Adrenal gland (tissue), 12 donors: ENCODE measurements around the gene PRR16. TPM values are rescaled to one million over a fixed set of nuclear protein-coding genes. Genes with fewer than 3 reads are reported as not detected.

Experiments
- DNase-seq, 7 donors: peaks; one replicate each; pipeline ENCODE4 v3.0.0-alpha.2; 2019 to 2020
- H3K27ac ChIP-seq, 5 donors: fragments of 200-600 bp; sonication (generic) in 4 of 5; 1 replicate in 3 of 5; 2 replicates in 2 of 5; pipeline versions ENCODE4 v1.5.1 to v1.8.0; 2016 to 2020; ENCODE audit warnings: mild to moderate bottlenecking in 1 of 5
- H3K27me3 ChIP-seq: fragments of 200-600 bp; 2 replicates; pipeline ENCODE4 v1.8.0; 2021
- H3K36me3 ChIP-seq, 2 donors: fragments of 200-600 bp; replicated peaks in 1 of 2; 1 replicate in 1 of 2; 2 replicates in 1 of 2; pipeline versions ENCODE4 v1.5.1 to v1.8.0; 2018 to 2022
- H3K4me1 ChIP-seq, 2 donors: fragments of 200-600 bp; replicated peaks in 1 of 2; 1 replicate in 1 of 2; 2 replicates in 1 of 2; pipeline versions ENCODE4 v1.5.1 to v1.8.0; 2018 to 2021
- H3K4me3 ChIP-seq, 4 donors: fragments of 200-600 bp; sonication (generic) in 3 of 4; one replicate each; pipeline ENCODE4 v1.5.1; 2016 to 2018
- H3K9me3 ChIP-seq, 3 donors: fragments of 200-600 bp; sonication (generic) in 1 of 3; replicated peaks in 1 of 3; 1 replicate in 2 of 3; 2 replicates in 1 of 3; pipeline versions ENCODE4 v1.5.1 to v1.8.0; 2016 to 2021
- POLR2A ChIP-seq, 2 donors: fragments of 450-650 bp; IDR thresholded peaks; one replicate each; pipeline ENCODE4 v1.6.1; 2017; ENCODE audit warnings: antibody characterized with exemption in 2 of 2, mild to moderate bottlenecking in 2 of 2, moderate library complexity in 1 of 2
- WGBS, 4 donors: extraction: QIAGEN DNeasy Blood & Tissue Kit in 2 of 4; methylation state at CpG; one replicate each; pipeline versions ENCODE4 v1.1.5 to v1.1.7; 2013 to 2017; 5-methylcytosine and 5-hydroxymethylcytosine counted together
- intact Hi-C, 2 donors: fragments of 100-400 bp; cut with DNase I; formaldehyde crosslinking; loops; one replicate each; pipeline versions ENCODE4 v1.14.1 to v1.15.0; 2022 to 2023
- polyA plus RNA-seq, 3 donors: library from polyadenylated mRNA; stranded (reverse); fragments of 200-250 nt in 2 of 3; fragments of 350-450 nt in 1 of 3; fragmentation: Illumina TruSeq in 1 of 3; extraction: RNeasy Lipid Tissue Mini Kit (QIAGEN cat#74804) in 1 of 3; gene quantifications; one replicate each; pipeline ENCODE4 v1.2.3, GENCODE V29; 2013 to 2014
- total RNA-seq, 9 donors: library from RNA; depleted of rRNA in 4 of 9; stranded (reverse); fragments of >200 nt in 4 of 9; fragments of 120-200 nt in 1 of 9; fragmentation: NEBNext Ultra II Directional in 1 of 9; extraction: Animal tissue kit (Norgen Biotek cat#: 25700) in 1 of 9; gene quantifications; one replicate each; pipeline versions ENCODE4 v1.1.0 to v1.2.4, GENCODE V29; 2013 to 2023
- TF ChIP-seq, protein P1 (sequence below), 6 experiments: fragments of 450-650 bp in 4 of 6; fragments of 200-600 bp in 2 of 6; sonication (generic) in 1 of 6; IDR thresholded peaks; 1 replicate in 5 of 6; 2 replicates in 1 of 6; pipeline versions ENCODE4 v1.5.1 to v1.8.0; 2016 to 2021; ENCODE audit warnings: antibody characterized with exemption in 6 of 6, mild to moderate bottlenecking in 2 of 6, moderate library complexity in 1 of 6
- donor health status: healthy with polysubstance abuse.
- donor health status: Bipolar disorder and iron deficiency.
- donor health status: DM: yes; HTN: yes; CAD: no.
- donor health status: DM: no; HTN: no; CAD: no.
- donor health status: DM: no; HTN: no; CAD: no.
- donor health status: DM: yes; HTN: yes; CAD: no.

Gene PRR16
- total and polyA plus RNA-seq, 12 donors, result 0.17 to 22.6 (median 3.0) TPM

DNA sequence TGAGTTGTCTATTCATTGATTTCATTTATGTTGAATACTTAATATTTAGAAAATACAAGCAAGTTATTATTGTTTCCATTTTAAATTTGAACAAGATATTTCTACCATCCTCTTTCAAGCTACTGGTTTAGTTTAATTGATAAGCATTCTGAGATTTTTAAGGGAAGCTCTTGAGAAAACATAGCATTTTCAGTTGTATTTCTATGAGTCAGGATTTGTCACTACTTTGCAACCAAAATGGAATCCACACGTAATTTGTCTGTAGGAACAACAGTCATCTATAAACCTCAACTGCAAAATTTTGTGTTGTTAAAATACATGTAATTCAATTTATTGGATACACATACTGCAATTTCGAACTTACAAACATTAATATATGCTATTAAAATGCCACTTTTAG lies 74.0 kb downstream of the PRR16 start:
- Histone ChIP-seq H3K9me3 (no peaks in the 10 kb centered on the region), H3K4me3 (no peak overlapping the region), H3K27me3 (no peaks in the 10 kb centered on the region), H3K4me1 (no peaks in the 10 kb centered on the region), H3K36me3 (no peaks in the 10 kb centered on the region), H3K27ac (no peak overlapping the region)
- intact Hi-C loops, result no loop called here
- WGBS, 4 donors, result 59 to 70% (median 64%) methylated on average over 2 of the region's 2 CpGs
- TF ChIP-seq, protein P1, sequence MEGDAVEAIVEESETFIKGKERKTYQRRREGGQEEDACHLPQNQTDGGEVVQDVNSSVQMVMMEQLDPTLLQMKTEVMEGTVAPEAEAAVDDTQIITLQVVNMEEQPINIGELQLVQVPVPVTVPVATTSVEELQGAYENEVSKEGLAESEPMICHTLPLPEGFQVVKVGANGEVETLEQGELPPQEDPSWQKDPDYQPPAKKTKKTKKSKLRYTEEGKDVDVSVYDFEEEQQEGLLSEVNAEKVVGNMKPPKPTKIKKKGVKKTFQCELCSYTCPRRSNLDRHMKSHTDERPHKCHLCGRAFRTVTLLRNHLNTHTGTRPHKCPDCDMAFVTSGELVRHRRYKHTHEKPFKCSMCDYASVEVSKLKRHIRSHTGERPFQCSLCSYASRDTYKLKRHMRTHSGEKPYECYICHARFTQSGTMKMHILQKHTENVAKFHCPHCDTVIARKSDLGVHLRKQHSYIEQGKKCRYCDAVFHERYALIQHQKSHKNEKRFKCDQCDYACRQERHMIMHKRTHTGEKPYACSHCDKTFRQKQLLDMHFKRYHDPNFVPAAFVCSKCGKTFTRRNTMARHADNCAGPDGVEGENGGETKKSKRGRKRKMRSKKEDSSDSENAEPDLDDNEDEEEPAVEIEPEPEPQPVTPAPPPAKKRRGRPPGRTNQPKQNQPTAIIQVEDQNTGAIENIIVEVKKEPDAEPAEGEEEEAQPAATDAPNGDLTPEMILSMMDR (IDR thresholded peaks at IDR 0.05), result no peak
- TF ChIP-seq POLR2A (IDR thresholded peaks at IDR 0.05), result no peak
- DNase-seq, result no peak

DNA sequence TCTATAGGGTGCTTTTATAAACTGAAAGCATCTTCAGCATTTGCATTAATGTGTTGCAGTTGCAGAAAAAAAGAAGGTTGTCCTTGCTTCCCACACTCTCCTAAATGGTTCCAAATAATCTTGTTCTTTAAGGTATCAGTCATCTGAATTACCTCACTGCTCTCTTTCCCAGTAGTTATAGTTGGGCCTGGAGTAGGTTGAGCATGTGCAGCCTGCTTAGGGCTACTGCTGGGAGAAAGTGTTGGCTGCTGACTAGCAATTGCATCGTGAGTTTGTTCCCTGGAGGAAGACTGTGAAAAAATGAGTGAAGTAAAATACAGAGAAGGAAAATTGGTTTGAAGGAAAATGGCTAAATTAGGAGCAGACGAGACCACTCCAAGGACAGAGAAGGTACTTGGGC lies 74.5 kb downstream of the PRR16 start:
- no peaks in the 10 kb centered on the region for H3K27me3 ChIP-seq
- H3K27ac ChIP-seq, result no peak overlapping the region
- H3K4me1 ChIP-seq, result no peaks in the 10 kb centered on the region
- no peak overlapping the region for H3K4me3 ChIP-seq
- TF ChIP-seq, protein P1 (IDR thresholded peaks at IDR 0.05), result no peak
- TF ChIP-seq POLR2A (IDR thresholded peaks at IDR 0.05), result no peak
- no peaks in the 10 kb centered on the region for H3K9me3 ChIP-seq
- DNase-seq, result no peak
- 45 to 70% (median 55%) methylated on average over 2 of the region's 2 CpGs for WGBS, 4 donors
- intact Hi-C loops, result no loop called here
- no peaks in the 10 kb centered on the region for H3K36me3 ChIP-seq

DNA sequence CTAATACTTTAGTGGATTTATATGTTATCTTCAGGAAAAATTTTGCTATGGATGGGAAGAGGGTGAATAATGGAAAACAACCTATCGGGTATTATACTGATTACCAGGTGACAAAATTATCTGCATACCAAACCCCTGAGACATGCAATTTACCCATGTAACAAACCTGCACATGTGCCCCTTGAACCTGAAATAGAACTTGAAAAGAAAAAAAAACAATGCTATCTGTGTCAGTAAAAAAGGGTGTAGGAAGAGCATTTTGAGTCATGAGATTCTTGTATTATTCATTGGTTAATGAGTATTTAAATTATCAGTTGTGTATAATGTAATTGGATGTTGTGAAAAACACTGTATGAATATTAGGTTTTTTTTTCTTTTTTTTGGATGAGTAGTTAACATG lies 75.4 kb downstream of the PRR16 start:
- 90 to 98% (median 92%) methylated on average over 1 of the region's 1 CpG for WGBS, 4 donors
- TF ChIP-seq, protein P1 (IDR thresholded peaks at IDR 0.05), result no peak
- no peak for TF ChIP-seq POLR2A (IDR thresholded peaks at IDR 0.05)
- no peak for DNase-seq
- Histone ChIP-seq H3K4me3 (no peak overlapping the region), H3K36me3 (no peaks in the 10 kb centered on the region), H3K27me3 (no peaks in the 10 kb centered on the region), H3K27ac (no peak overlapping the region), H3K9me3 (no peaks in the 10 kb centered on the region), H3K4me1 (no peaks in the 10 kb centered on the region)
- intact Hi-C loops, result no loop called here

DNA sequence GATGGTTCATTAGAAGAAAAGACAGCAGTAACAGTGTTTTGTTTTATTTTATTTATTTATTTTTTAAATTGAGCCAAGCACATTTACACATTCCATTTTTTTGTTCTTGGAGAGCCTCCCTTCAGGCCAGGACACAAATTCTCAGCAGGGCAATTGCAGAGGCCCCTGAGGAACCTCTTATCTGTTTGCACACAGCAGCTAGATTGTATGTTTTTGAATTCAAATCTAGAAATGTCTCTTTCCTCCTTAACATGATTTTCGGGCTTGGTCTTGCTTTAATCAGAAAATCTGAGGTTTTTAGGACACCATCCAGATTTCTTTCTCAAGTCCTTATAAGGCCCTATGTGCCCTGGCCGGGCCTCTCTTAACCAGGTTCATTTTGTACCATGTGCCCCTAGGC lies 76.0 kb downstream of the PRR16 start:
- DNase-seq, result no peak
- 69 to 82% (median 73%) methylated on average over 2 of the region's 2 CpGs for WGBS, 4 donors
- Histone ChIP-seq H3K36me3 (no peaks in the 10 kb centered on the region), H3K9me3 (no peaks in the 10 kb centered on the region), H3K4me3 (no peak overlapping the region), H3K4me1 (no peaks in the 10 kb centered on the region), H3K27ac (no peak overlapping the region), H3K27me3 (no peaks in the 10 kb centered on the region)
- intact Hi-C loops, result no loop called here
- no peak for TF ChIP-seq POLR2A (IDR thresholded peaks at IDR 0.05)
- TF ChIP-seq, protein P1 (IDR thresholded peaks at IDR 0.05), result no peak
